NCI-H82 (cell line): ENCODE measurements around the gene LLGL1.

Experiments used
- DNase-seq: peaks from one replicate; lab custom pipeline; 2025; lab: John Stamatoyannopoulos, UW

Gene LLGL1

DNA sequence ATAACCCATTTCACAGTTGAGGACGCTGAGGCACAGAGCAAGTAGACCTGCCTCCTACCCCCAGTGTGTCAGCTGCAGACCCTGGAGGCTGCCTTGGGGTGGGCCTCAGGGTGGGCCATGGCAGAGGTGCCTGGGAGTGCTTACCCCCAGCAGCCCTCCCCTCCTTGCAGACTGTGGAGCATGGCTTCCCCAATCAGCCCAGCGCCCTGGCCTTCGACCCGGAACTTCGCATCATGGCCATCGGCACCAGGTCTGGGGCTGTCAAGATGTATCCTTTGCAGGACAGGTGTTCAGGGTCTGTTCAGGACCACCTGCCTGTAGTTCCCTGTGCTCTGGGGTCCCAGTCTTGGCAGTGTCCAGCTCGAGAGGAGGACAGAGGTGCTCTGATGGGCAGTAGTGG, 4.3 kb downstream of the LLGL1 start:
- DNase-seq, result no peak

DNA sequence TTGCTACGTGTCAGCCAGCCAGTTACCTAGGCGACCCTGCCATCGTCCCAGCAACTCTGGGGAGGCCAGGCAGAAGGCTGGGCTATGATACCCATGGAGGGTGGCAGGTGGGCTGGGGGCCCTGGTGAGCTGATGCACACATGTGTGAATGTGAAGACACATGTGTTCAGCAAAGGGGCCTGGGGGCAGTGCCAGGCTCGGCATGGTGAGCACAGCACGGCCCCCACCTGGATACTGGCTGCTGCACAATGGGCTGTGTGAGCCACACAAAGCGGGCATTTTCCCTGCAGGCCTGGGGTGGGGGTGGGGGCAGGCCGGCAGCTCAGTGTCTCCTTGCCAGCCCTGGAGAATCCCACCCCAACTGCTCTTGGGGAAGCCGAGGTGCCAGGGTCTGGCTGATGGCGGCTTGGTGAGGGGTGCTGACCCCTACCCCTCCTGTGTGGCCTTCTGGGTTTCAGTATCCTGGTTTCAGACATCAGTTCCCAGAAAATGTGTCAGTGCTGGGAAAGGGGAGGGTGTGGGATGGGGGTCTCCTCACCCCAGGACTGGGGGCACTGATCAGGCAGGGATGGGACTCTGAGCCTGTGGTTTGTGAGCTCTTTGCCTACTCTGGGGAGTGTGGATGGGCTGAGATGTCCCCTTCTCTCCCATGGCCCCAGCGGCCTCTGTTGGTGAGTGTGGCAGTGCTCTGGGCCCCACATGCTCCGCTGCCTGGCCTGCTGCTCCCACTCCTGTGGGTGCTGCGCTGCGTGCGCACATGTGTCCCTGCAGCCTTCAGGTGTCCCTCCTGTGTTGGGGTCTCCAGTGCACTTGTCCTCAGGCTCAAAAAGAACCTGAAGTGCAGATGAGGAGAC, 5.1 kb downstream of the LLGL1 start:
- no peak for DNase-seq

DNA sequence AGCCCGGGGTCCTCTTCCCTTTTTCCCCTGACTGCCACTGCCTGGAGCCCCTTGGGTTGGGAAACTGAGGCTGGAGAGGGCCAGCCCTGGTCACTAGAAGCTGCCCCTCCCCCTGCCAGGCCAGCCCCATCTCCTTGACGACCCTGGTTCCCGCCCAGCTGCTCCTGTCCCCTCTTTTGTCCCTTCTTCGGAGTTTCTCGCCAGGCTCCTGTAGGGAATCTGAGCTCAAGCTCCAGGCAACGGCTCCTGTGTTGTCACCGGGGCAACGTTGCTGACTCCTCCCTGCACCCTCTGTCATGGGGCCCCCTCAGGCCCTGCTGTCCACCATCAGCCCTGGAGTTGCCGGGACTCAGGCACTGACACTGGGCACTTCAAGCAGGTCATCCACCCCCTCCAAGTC, 5.7 kb downstream of the LLGL1 start:
- no peak for DNase-seq

DNA sequence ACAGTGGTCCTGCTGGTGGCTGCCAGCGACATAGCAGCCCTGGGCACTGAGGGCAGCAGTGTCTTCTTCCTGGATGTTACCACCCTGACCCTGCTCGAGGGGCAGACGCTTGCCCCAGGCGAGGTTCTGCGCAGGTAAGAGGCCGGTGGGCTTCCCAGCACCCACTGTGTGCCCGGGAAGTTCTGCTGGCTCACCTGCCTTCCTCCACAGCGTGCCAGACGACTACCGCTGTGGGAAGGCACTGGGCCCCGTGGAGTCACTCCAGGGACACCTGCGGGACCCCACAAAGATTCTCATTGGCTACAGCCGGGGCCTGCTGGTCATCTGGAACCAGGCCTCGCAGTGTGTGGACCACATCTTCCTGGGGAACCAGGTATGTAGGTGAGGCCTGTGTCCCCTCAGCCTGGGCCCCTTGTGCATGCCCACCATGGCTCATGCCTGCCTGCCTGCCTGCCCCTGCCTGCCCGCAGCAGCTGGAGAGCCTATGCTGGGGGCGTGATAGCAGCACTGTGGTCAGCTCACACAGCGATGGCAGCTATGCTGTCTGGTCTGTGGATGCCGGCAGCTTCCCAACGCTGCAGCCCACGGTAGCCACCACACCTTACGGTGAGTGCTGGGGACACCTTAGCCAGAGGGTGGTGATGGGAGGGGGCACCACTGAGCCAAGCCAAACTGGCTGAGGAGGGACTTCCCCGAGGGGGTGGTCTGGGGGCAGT, 8.5 kb downstream of the LLGL1 start:
- DNase-seq, result no peak

DNA sequence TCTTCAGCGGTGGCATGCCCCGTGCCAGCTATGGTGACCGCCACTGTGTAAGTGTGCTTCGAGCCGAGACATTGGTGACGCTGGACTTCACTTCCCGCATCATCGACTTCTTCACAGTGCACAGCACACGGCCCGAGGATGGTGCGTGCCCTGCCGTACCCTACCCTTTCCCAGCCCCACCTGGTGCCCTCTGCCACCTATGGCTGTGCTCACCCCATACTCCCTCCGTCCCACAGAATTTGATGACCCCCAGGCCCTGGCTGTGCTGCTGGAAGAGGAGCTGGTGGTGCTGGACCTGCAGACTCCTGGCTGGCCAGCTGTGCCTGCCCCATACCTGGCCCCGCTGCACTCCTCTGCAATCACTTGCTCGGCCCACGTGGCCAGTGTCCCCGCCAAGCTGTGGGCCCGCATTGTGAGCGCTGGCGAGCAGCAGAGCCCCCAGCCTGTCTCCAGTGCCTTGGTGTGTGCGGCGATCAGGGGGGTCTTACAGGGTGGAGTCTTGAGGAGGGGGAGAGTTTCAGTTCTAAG, 9.5 kb downstream of the LLGL1 start:
- DNase-seq, result no peak

DNA sequence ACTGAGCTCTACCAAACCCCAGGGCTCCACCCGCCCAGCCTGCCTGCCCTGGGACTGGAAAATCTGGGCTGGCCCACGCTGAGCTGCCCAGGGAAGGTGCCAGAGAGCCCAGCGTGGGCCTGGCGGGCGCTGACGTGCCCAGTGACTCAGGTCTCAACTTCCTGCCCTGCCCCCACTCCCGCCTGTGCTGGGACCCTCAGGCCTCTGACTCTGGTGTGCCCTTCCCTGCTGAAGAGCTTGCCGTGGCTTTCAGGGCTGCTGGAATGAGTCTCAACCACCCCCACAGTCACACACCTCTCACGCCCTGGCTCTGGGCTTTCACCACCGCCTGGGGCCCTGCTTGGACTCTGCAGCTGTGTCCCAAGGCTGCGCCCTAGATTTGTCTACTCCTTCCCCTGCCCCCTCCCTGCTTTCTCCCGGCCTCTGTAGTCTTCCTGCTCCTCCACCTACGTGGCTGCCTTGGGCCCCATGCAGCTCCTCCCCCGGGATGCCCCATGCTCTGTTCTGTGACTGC, 10.4 kb downstream of the LLGL1 start:
- DNase-seq, result no peak

DNA sequence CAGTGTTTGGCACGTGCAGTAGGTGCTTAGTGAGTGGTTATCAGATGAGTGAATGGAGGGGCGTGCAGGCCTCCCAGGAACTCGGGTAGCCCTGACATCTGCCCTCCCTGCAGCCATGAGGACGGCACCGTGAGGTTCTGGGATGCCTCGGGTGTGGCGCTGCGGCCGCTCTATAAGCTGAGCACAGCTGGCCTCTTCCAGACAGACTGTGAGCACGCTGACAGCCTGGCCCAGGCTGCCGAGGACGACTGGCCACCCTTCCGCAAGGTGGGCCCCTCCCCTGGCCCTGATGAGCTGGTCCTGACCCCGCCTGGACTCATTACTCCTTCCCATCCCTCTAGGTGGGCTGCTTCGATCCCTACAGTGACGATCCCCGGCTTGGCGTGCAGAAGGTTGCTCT, 11.1 kb downstream of the LLGL1 start:
- DNase-seq, result no peak

DNA sequence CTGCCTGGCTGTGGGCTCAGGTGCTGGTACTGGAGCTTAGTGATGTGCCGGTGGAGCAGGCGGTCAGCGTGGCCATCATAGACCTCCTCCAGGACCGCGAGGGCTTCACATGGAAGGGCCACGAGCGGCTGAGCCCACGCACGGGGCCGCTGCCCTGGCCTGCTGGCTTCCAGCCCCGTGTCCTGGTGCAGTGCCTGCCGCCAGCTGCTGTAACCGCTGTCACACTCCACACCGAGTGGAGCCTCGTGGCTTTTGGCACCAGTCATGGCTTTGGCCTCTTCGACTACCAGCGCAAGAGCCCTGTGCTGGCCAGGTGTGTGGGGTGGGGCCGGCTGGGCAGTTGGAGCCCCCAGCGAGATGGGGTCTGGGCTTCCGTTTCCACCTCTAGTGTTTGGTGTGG, 12.0 kb downstream of the LLGL1 start:
- DNase-seq, result no peak

DNA sequence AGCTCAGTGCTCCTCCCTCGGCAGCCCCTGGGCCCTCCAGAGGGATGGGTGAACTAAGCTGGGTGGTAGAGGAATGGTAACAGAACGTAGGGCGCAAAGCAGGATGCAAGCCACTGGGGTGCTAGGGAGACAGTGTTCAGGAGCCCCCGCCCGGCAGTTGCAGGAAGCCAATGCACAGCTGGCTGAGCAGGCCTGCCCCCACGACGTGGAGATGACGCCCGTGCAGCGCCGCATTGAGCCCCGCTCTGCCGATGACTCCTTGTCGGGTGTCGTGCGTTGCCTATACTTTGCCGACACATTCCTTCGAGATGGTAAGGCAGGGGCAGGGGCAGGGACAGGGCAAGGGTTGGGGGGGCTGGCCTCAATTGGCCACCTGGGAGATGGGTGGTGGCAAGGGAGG, 12.9 kb downstream of the LLGL1 start:
- DNase-seq, result no peak

DNA sequence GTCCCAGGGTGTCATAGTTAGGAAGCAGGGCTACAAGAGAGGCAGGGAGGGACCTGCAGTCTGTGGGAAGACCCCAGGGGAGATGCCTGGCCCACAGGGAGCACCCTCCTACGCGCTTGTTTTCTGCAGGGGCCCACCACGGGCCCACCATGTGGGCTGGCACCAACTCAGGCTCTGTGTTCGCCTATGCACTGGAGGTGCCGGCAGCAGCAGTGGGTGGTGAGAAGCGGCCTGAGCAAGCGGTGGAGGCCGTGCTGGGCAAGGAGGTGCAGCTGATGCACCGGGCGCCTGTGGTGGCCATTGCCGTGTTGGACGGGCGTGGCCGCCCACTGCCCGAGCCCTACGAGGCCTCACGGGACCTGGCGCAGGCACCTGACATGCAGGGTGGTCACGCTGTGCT, 15.0 kb downstream of the LLGL1 start:
- DNase-seq, result no peak

DNA sequence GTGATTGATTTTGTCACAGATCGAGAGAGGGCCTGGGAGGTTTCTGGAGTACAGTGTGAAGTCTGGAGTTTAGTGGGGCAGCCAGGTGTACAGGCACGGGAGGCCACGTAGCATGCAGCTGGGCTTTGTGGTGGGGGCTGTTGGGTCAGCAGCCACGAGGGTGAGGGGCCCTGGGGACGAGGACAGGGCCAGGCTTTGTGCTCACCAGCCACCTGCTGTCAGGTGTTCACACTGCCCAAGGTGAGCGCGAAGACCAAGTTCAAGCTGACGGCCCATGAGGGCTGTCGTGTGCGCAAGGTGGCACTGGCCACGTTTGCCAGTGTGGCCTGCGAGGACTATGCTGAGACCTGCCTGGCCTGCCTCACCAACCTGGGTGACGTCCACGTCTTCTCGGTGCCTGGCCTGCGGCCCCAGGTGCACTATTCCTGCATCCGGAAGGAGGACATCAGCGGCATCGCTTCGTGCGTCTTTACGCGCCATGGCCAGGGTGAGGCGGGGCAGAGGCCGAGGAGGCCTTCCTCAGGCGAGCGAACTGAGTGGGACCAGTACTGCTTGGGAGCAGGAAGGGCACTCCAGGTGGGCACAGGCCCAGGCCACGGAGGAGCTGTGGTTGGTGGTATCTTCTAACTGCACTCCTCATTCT, 15.9 kb downstream of the LLGL1 start:
- DNase-seq, result no peak

DNA sequence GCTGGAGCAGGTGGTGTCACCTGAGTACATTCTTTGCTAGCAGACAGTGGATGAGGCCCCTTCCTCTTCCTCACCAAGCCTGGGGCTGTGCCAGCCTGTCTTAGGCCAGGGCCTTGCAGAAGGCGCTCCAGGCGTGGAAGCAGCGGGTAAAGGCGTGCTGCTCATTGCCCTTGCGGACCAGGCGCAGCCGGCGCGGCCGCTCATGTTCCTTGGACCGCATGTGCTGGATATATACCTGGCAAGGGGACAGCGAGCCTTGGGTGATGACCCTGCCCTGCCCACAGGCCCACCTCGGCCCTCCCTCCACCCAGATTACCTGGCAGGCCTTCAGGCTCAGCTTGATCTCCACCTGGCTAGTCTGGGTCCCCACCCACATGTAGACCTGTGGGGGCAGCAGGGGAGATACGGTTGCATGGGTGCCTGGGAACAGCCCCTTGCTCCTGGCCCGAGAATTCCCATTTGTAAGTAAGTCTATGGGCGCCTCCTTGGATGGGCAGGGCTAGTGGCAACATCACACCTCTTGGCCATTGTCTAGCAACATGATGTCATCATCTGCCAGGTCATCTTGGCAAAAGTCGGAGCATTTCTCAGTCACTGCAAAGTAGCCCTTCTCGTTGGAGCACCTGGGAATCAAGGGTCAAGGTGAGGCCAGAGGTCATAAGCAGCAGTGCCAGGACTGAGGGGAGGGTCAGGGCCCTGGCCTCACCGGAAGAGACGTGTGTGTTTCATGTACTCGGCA, 19.8 kb downstream of the LLGL1 start:
- DNase-seq, result no peak

DNA sequence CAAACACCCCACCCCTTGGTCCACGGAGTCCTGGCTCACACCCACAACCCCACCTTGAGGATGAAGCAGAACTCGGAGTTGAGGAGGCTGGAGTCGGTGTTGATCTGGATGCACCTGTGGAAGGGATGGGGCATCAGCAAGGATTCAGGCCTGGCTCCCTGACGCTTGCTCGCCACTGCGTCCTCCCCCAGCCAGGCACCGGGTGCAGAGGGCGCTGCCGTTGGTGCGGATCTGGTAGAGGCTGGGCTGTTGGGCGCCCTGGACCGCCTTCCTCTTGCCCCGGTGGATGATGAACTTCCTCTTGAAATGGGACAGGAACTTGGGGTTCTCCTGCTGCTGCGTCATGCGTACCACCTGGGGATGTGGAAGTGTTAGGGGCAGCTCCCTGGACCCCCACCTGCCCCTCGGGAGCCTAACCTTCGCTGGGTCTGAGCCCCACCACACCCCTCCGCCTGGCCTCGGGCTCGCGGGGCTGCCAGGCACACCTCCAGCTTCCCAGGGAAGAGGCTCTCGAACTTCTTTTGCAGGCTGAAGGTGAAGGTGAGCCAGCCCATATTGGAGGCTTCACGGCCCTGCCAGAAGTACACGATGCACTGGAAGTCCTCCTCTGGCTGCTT, 20.8 kb downstream of the LLGL1 start:
- DNase-seq, result no peak

DNA sequence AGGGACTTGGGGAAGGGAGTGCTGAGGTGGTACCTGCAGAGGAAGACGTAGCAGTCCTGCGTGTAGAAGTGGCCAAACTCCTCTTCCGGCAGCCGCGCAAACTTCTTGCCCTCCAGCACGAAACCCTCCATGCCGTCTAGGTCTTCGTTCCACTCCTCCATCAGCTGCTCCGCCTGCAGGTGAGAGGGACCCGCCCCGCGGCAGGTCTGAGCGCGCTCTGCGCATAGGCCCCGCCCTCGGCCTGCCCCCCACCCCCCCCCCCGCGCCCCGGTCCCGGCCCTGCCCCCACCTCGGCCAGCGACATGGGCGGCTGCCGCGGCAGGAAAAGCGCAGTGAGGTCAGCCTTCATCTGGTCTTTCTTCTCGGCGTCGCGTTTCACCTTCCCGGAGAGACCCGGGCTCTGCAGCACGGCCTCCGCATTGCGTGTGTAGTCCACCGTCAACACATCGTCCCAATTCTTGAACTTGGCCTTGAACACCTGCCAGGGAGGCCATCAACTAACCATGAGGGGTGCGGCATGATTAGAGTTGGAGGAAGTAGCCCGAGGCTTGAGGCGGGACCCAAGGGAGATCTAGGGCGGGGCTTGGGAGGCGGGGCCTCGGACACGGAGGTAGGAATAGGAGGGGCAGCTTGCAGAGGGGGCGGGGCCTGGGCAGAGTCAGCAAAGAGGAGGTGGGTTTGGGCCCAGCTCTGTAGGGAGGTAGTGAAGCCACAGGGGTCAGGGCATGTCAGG, 21.6 kb downstream of the LLGL1 start:
- peak; percentile 92 for DNase-seq

DNA sequence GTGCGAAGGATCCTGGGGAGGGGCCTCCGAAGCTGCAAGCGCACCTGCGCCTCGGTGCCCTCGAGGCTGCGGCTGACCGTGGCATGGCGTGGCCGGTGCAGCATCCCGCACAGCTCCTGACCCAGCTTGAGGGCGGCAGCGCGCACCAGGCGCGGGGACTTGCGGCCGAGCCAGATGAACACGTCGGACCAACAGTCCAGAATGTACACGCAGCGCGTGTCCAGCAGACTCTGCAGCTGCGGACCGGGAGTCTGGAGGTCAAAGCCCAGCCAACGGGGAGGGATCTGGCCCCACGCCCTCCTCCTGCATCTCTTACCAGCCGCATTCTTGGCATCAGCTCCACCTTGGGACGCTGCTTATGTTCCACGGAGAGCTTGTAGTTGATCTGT, 22.2 kb downstream of the LLGL1 start:
- DNase-seq, result no peak

DNA sequence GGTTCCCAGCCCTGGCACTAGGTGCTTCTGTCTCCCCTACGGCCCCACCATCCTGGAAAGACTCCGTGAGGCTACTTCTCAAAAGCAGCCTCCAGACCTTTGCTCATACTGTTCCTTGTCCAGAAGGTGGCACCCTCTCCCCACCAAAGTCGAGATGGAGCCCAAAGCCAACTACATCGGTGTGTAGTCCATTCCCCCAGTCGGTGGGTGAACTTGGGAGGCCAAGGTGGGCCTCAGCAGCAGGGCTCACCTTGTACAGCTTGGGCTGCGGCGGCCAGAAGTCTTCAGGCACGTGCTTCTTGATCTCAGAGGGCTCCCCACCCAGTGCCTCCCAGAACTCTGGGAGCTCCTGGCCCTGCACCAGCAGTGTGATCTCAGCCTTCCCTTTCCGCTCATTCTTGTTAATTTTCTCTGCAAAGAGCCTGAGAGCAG, 22.9 kb downstream of the LLGL1 start:
- peak; percentile 92 for DNase-seq

DNA sequence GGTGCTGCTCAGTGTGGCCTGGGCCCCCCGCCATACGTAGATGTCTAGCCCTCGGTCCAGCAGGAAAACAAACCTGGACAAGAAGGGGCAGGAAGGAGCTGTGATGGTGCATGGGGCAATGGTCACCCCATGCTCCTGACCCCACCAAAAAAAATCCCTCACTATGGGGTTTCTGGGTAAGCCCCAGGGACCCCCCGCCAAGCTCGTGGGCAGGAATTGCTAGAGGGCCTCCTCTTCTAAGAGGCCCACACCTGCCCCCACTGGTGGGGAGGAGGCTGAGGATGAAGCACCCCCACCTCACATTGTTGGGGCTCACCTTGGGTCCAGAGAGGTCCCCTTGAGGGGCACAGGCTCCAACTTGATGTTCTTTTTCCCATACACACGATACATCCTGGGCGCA, 23.4 kb downstream of the LLGL1 start:
- no peak for DNase-seq

DNA sequence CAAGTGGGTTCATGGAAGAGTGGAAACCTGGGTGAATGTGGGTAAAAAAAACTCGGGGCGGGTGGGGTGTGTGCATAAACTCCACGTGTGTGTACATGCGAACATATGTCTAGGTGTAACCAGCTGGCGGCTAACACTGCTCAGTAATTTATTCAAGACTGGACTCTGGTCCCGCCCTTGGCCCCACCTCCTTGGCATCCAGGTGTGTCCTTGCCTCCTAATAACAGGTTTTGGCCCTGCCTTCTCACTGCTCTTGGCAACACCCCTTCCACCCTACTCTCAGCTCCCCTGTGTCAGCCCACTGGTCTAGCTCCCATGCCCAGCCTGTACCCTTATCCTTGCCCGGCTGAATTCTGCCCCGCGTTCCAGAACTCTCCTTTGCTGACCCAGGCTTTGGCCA, 24.8 kb downstream of the LLGL1 start:
- no peak for DNase-seq

DNA sequence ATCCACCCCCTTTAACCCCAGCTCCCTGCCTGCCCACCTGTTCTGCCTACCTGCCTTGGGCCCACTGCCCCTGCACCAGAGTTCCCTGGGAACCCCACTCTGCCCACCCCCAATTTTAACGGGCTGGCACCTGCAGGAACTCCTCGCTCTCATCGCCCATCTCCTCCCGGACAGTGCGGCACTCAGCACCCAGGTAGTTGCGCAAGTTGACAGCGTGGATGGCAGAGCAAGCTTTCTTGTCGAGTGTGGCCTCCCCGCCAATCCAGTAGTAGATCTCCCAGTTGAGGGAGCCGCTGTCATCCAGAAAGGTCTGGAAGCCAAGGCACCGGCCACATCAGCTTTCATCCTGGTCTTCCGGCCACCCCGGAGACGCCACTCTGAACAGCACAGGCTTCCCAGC, 25.3 kb downstream of the LLGL1 start:
- no peak for DNase-seq

DNA sequence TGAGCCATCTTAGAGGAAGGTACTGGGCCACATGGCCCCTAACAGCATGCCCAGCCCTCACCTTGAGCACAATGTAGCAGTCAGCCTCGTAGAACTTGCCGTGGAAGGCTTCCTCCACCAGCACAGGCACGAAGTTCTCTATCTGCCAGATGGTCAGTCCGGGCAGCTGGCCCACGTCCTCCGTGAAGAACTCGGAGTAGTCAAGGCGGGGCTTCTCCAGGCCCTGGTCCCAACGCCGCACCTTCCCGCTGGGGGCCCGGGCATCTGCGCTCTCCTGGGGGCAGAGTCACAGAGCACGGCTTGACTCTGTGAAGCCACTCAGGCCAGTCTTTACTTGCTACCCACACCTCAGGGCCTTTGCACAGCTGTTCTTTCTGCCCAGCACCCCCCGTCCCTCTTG, 25.8 kb downstream of the LLGL1 start:
- DNase-seq, result no peak

DNA sequence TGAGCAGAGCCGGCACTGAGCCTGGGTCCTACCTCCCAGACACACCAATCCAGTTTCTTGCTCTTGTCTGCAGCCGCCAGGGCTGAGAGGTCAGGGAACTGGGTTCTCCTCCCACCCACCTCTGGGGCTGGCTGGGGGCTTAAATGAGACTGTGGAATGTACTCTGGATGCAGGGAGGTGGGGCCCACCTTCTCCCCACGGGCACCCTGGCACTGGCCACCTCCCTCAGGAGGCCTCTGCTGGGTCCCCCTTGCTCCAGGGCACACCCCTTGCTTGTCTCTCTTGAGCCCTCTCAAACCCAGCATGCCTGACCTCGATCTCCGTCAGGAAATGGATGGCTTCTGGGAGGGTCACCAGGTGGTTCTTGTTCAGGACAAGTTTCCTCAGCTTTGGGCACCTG, 26.7 kb downstream of the LLGL1 start:
- DNase-seq, result no peak
